ENCODE data around the gene PPP1R15A.
A peak's percentile ranks its signal among the peaks of the same experiment; 100 is the strongest.

PPP1R15A gene

GRCh38 chr19:48866692-48867091 lies 5.5 kb upstream of the PPP1R15A start:
- no peak for TF ChIP-seq USF1 (IDR thresholded peaks at IDR 0.05)
- no peak for TF ChIP-seq TAF1 (IDR thresholded peaks at IDR 0.05; ENCODE audit: low read depth)
- no peak for TF ChIP-seq CREB1 (IDR thresholded peaks at IDR 0.05; ENCODE audit: low read depth)
- no peak for TF ChIP-seq ZBTB7A (IDR thresholded peaks at IDR 0.05; ENCODE audit: low read depth)
- no peak for TF ChIP-seq TCF12 (IDR thresholded peaks at IDR 0.05; ENCODE audit: low read depth)
- TF ChIP-seq REST (IDR thresholded peaks at IDR 0.05; ENCODE audit: low read depth) = no peak
- no peak for TF ChIP-seq MAX (IDR thresholded peaks at IDR 0.05)

- no peak for TF ChIP-seq CREB1 (IDR thresholded peaks at IDR 0.05; ENCODE audit: low read depth)
- TF ChIP-seq USF1 (IDR thresholded peaks at IDR 0.05) = no peak
- no peak for TF ChIP-seq NFIC (IDR thresholded peaks at IDR 0.05)
- TF ChIP-seq YY1 (IDR thresholded peaks at IDR 0.05; ENCODE audit: low read depth) = no peak
- no peak for TF ChIP-seq TAF1 (IDR thresholded peaks at IDR 0.05; ENCODE audit: low read depth)
- TF ChIP-seq TEAD4 (IDR thresholded peaks at IDR 0.05) = no peak
- TF ChIP-seq TCF12 (IDR thresholded peaks at IDR 0.05; ENCODE audit: low read depth) = no peak
- TF ChIP-seq CEBPB (IDR thresholded peaks at IDR 0.05) = no peak
- TF ChIP-seq RAD21 (IDR thresholded peaks at IDR 0.05; ENCODE audit: low read depth) = no peak
- TF ChIP-seq EGR1 (IDR thresholded peaks at IDR 0.05) = no peak
- TF ChIP-seq ZBTB7A (IDR thresholded peaks at IDR 0.05; ENCODE audit: low read depth) = no peak
- no peak for TF ChIP-seq MAX (IDR thresholded peaks at IDR 0.05)
- TF ChIP-seq EP300 (IDR thresholded peaks at IDR 0.05; ENCODE audit: borderline replicate concordance) = no peak
- no peak for TF ChIP-seq FOXM1 (IDR thresholded peaks at IDR 0.05; ENCODE audit: borderline replicate concordance, low read depth)
- no peak for TF ChIP-seq REST (IDR thresholded peaks at IDR 0.05; ENCODE audit: low read depth)
Measured at GRCh38 chr19:48867123-48867745, 5.0 kb upstream of the PPP1R15A start.

GRCh38 chr19:48867746-48868113 lies 4.5 kb upstream of the PPP1R15A start:
- TF ChIP-seq REST (IDR thresholded peaks at IDR 0.05; ENCODE audit: low read depth) (no peak), EGR1 (IDR thresholded peaks at IDR 0.05) (no peak), USF1 (IDR thresholded peaks at IDR 0.05) (no peak)

GRCh38 chr19:48868114-48868886 lies 3.9 kb upstream of the PPP1R15A start, which contains the start of gene PLEKHA4:
TSS of gene PLEKHA4 (minus strand) at chr19:48868617. CDS start at chr19:48867620, 997 bp downstream.
- TF ChIP-seq EGR1 (IDR thresholded peaks at IDR 0.05) = peak; percentile 97
- TF ChIP-seq TEAD4 (IDR thresholded peaks at IDR 0.05) = no peak
- 0 out of 2 replicates have a peak, but pooled peaks have one; percentile 22 for TF ChIP-seq ZBTB7A (IDR thresholded peaks at IDR 0.05; ENCODE audit: low read depth)

Measured in Ishikawa (cell line).